Right lobe of liver (tissue), 4 donors: ENCODE measurements around the gene HDAC10.

ENCODE experiments used
- POLR2A ChIP-seq: fragments of 450-650 bp; IDR thresholded peaks from one replicate; pipeline ENCODE4 v1.6.1; 2017; ENCODE audit warnings: antibody characterized with exemption, mild to moderate bottlenecking
- TF ChIP-seq, protein P1 (sequence below), 4 donors: fragments of 200-600 bp in 3 of 4; fragments of 450-650 bp in 1 of 4; IDR thresholded peaks; one replicate each; pipeline versions ENCODE4 v1.5.1 to v1.8.0; 2016 to 2022; ENCODE audit warnings: antibody characterized with exemption in 4 of 4, mild to moderate bottlenecking in 2 of 4
- donor health status: DM: no; HTN: no; CAD: no.
- donor health status: DM: no; HTN: no; CAD: no.
- donor health status: DM: no; HTN: yes; CAD: no.

DNA sequence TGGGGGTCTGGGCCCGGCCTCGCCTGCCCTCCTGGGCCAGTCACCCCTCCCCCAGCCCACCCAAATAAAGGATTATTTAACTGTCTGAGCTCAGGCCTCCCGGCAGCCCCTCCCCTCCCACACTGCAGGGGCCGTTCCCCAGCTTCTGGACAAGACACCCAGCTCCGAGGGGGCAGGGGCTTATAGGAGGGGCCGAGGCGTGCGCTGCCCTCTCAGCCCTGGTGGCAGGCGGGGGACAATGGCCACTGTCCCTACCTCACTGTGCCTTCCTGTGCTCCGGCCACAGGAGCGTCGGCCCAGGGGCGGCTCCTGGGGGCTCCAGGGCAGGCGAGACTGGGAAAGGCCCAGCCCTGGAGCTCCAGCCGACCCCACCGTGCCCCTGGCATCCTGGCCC is 52.4 kb downstream of the HDAC10 start:
- TF ChIP-seq, protein P1, sequence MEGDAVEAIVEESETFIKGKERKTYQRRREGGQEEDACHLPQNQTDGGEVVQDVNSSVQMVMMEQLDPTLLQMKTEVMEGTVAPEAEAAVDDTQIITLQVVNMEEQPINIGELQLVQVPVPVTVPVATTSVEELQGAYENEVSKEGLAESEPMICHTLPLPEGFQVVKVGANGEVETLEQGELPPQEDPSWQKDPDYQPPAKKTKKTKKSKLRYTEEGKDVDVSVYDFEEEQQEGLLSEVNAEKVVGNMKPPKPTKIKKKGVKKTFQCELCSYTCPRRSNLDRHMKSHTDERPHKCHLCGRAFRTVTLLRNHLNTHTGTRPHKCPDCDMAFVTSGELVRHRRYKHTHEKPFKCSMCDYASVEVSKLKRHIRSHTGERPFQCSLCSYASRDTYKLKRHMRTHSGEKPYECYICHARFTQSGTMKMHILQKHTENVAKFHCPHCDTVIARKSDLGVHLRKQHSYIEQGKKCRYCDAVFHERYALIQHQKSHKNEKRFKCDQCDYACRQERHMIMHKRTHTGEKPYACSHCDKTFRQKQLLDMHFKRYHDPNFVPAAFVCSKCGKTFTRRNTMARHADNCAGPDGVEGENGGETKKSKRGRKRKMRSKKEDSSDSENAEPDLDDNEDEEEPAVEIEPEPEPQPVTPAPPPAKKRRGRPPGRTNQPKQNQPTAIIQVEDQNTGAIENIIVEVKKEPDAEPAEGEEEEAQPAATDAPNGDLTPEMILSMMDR (IDR thresholded peaks at IDR 0.05): no peak
- no peak for TF ChIP-seq POLR2A
